A673 (cell line): ENCODE data around the gene LAMA3. TPM values are rescaled to one million over a fixed set of nuclear protein-coding genes. Genes with fewer than 3 reads are reported as not detected.

ENCODE experiments used
- BruUV-seq: library from RNA; stranded (reverse); fragments of 400-500 nt; replicated peaks from 2 replicates; lab custom pipeline; 2021; lab: Mats Ljungman, UMichigan
- CTCF ChIA-PET: fragments of 300-600 bp; sonication (Branson Sonifier 250); formaldehyde crosslinking; loops from one replicate; lab custom pipeline; 2022; ENCODE audit warnings: antibody characterized with exemption; lab: Charles Lee
- POLR2A ChIA-PET: fragments of 300-600 bp; sonication (Branson Sonifier 250); formaldehyde crosslinking; loops from one replicate; lab custom pipeline; 2022; ENCODE audit warnings: antibody characterized with exemption; ENCODE audit not compliant: low non-redundant PET; lab: Charles Lee
- DNase-seq: peaks from one replicate; pipeline ENCODE4 v3.0.0-alpha.2; 2015; ENCODE audit warnings: low spot score
- H3K27ac ChIP-seq: fragments of 200-600 bp; sonication (generic); 2 replicates; pipeline ENCODE4 v1.5.1; 2016; ENCODE audit warnings: mixed run types, low read depth, mild to moderate bottlenecking, mixed read lengths, antibody characterized with exemption, low read length; ENCODE audit not compliant: poor library complexity, severe bottlenecking
- H3K27me3 ChIP-seq: fragments of 200-600 bp; sonication (generic); replicated peaks from 2 replicates; pipeline ENCODE4 v1.6.1; 2017; ENCODE audit warnings: mixed run types, low read depth, mild to moderate bottlenecking, mixed read lengths, antibody characterized with exemption, low read length; ENCODE audit not compliant: insufficient read depth, poor library complexity
- H3K36me3 ChIP-seq: fragments of 200-600 bp; sonication (generic); 2 replicates; pipeline ENCODE4 v1.6.1; 2016; ENCODE audit warnings: mixed run types, mild to moderate bottlenecking, mixed read lengths, antibody characterized with exemption, low read length; ENCODE audit not compliant: insufficient read depth, poor library complexity, severe bottlenecking
- H3K4me1 ChIP-seq: fragments of 200-600 bp; sonication (generic); 2 replicates; pipeline ENCODE4 v1.6.1; 2017; ENCODE audit warnings: mixed run types, mild to moderate bottlenecking, mixed read lengths, antibody characterized with exemption, low read length; ENCODE audit not compliant: insufficient read depth, poor library complexity, severe bottlenecking
- H3K4me3 ChIP-seq: fragments of 200-600 bp; sonication (generic); 2 replicates; pipeline ENCODE4 v1.5.1; 2016; ENCODE audit warnings: low read depth, mixed run types, mild to moderate bottlenecking, mixed read lengths, low read length; ENCODE audit not compliant: poor library complexity, severe bottlenecking
- H3K9me3 ChIP-seq: fragments of 200-600 bp; sonication (generic); 2 replicates; pipeline ENCODE4 v1.6.1; 2016; ENCODE audit warnings: mixed run types, low read depth, mild to moderate bottlenecking, mixed read lengths, antibody characterized with exemption, low read length; ENCODE audit not compliant: poor library complexity, severe bottlenecking
- EZH2 ChIP-seq: fragments of 200-600 bp; sonication (generic); IDR thresholded peaks from 2 replicates; pipeline ENCODE4 v1.6.1; 2017; ENCODE audit warnings: borderline replicate concordance, low read depth, mild to moderate bottlenecking, mixed read lengths, antibody characterized with exemption, low read length; ENCODE audit not compliant: poor library complexity, severe bottlenecking
- intact Hi-C: fragments of 100-400 bp; cut with micrococcal nuclease; formaldehyde crosslinking; loops from one replicate; pipeline ENCODE4 v1.10.0; 2022; ENCODE audit not compliant: unreplicated experiment
- total RNA-seq: library from RNA; stranded (reverse); gene quantifications from 2 replicates; pipeline ENCODE4 v1.2.3, GENCODE V29; 2021
- TF ChIP-seq, protein P1 (sequence below): fragments of 300-800, 200-600 bp; sonication (generic); conservative IDR thresholded peaks from 2 replicates; pipeline ENCODE4 v1.5.1; 2017; ENCODE audit warnings: low read depth, mild to moderate bottlenecking, antibody characterized with exemption, low read length, moderate library complexity, mixed read lengths

Gene LAMA3
- total RNA-seq, 1 experiment from 2014 or later = 2.7 TPM

- no peak for TF ChIP-seq EZH2
- TF ChIP-seq, protein P1, sequence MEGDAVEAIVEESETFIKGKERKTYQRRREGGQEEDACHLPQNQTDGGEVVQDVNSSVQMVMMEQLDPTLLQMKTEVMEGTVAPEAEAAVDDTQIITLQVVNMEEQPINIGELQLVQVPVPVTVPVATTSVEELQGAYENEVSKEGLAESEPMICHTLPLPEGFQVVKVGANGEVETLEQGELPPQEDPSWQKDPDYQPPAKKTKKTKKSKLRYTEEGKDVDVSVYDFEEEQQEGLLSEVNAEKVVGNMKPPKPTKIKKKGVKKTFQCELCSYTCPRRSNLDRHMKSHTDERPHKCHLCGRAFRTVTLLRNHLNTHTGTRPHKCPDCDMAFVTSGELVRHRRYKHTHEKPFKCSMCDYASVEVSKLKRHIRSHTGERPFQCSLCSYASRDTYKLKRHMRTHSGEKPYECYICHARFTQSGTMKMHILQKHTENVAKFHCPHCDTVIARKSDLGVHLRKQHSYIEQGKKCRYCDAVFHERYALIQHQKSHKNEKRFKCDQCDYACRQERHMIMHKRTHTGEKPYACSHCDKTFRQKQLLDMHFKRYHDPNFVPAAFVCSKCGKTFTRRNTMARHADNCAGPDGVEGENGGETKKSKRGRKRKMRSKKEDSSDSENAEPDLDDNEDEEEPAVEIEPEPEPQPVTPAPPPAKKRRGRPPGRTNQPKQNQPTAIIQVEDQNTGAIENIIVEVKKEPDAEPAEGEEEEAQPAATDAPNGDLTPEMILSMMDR = no peak
- CTCF ChIA-PET = no interaction called here
- Histone ChIP-seq H3K27me3 (no peaks in the 10 kb centered on the region), H3K27ac (no peak overlapping the region), H3K9me3 (no peaks in the 10 kb centered on the region), H3K36me3 (no peaks in the 10 kb centered on the region), H3K4me3 (no peak overlapping the region), H3K4me1 (no peaks in the 10 kb centered on the region)
- DNase-seq = no peak
- POLR2A ChIA-PET = no interaction called here
- intact Hi-C loops = no loop called here
- no TSS peak for BruUV-seq
Observed at GRCh38 chr18:23799540-23799939, 110.3 kb downstream of the LAMA3 start.

- Histone ChIP-seq H3K9me3 (no peaks in the 10 kb centered on the region), H3K27ac (no peak overlapping the region), H3K4me3 (no peak overlapping the region), H3K27me3 (no peaks in the 10 kb centered on the region), H3K4me1 (no peaks in the 10 kb centered on the region), H3K36me3 (no peaks in the 10 kb centered on the region)
- ChIA-PET CTCF (interaction anchor here (0.6 kb wide), 1 partner anchor 10 kb away, joined by 5 read pairs; no protein-coding TSS in a partner anchor), POLR2A (no interaction called here)
- no peak for TF ChIP-seq EZH2
- TF ChIP-seq, protein P1 = no peak
- BruUV-seq = no TSS peak
- no peak for DNase-seq
- intact Hi-C loops = no loop called here
Observed at GRCh38 chr18:23800902-23801301, 111.6 kb downstream of the LAMA3 start.

DNA sequence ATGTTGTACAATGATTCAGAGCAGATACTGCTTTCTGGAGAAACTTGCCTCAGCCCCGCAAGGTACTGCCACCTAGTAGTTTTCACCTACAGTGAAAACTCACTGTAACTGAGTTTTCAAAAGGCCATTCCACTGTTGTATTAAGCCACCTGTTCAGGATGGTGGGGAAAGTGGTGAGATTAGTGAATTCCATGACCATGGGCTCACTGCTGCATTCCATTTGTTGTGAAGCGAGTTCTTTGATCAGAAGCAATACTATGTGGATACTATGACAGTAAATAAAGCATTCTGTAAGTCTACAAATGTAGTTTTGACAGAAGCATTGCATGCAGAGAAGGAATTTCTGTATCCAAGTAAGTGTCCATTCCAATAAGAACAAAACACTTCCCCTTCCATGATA lies 113.6 kb downstream of the LAMA3 start:
- Histone ChIP-seq H3K27me3 (no peaks in the 10 kb centered on the region), H3K4me3 (no peak overlapping the region), H3K4me1 (no peaks in the 10 kb centered on the region), H3K27ac (no peak overlapping the region), H3K36me3 (no peaks in the 10 kb centered on the region), H3K9me3 (no peaks in the 10 kb centered on the region)
- POLR2A ChIA-PET = no interaction called here
- no peak for TF ChIP-seq EZH2
- TF ChIP-seq, protein P1 = no peak
- no TSS peak for BruUV-seq
- intact Hi-C loops = no loop called here
- CTCF ChIA-PET = no interaction called here
- DNase-seq = no peak
